Upper lobe of right lung (tissue), 1 donor: Measurements from ENCODE around the gene NPAS3. TPM values are rescaled to one million over a fixed set of nuclear protein-coding genes. Genes with fewer than 3 reads are reported as not detected.

ENCODE experiments used
- ATAC-seq: fragments of 200-7000 bp; cut with Tn5 transposase; one replicate; pipeline ENCODE4 v1.9.1; 2020; ENCODE audit warnings: mild to moderate bottlenecking, moderate library complexity
- DNase-seq: peaks from one replicate; pipeline ENCODE4 v3.0.0-alpha.2; 2020
- H3K27ac ChIP-seq: fragments of 200-600 bp; one replicate; pipeline ENCODE4 v1.8.0; 2022
- H3K27me3 ChIP-seq: fragments of 200-600 bp; one replicate; pipeline ENCODE4 v1.8.0; 2022; ENCODE audit warnings: mild to moderate bottlenecking
- H3K36me3 ChIP-seq: fragments of 200-600 bp; one replicate; pipeline ENCODE4 v1.8.0; 2022
- H3K4me1 ChIP-seq: fragments of 200-600 bp; one replicate; pipeline ENCODE4 v1.8.0; 2022
- H3K4me3 ChIP-seq: fragments of 200-600 bp; one replicate; pipeline ENCODE4 v1.8.0; 2022; ENCODE audit warnings: mild to moderate bottlenecking
- H3K9me3 ChIP-seq: fragments of 200-600 bp; one replicate; pipeline ENCODE4 v1.8.0; 2022
- CTCF ChIP-seq: fragments of 200-600 bp; IDR thresholded peaks from one replicate; pipeline ENCODE4 v1.8.0; 2022; ENCODE audit warnings: antibody characterized with exemption
- intact Hi-C: fragments of 100-400 bp; cut with DNase I; formaldehyde crosslinking; loops from one replicate; pipeline ENCODE4 v1.11.0; 2022
- total RNA-seq: library from RNA; stranded (reverse); fragmentation: NEBNext Ultra II Directional; extraction: Animal tissue kit (Norgen Biotek cat#: 25700); gene quantifications from one replicate; pipeline ENCODE4 v1.2.1, GENCODE V29; 2021
- donor health status: DM: no; HTN: yes; CAD: no; lungs with severe emphysema.

Gene NPAS3
- total RNA-seq, 1 donor from 2014 or later = 1.2 TPM

- Histone ChIP-seq H3K4me3 (no peak overlapping the region), H3K9me3 (no peaks in the 10 kb centered on the region), H3K27ac (no peak overlapping the region), H3K36me3 (no peaks in the 10 kb centered on the region), H3K27me3 (peaks cover 49% of the 10 kb centered on the region), H3K4me1 (no peaks in the 10 kb centered on the region)
- intact Hi-C loops = no loop called here
- DNase-seq = no peak
- no peak for TF ChIP-seq CTCF
- ATAC-seq = no peak
Observed at GRCh38 chr14:33796356-33796755, 857.7 kb downstream of the NPAS3 start.

- TF ChIP-seq CTCF = no peak
- no peaks in the 10 kb centered on the region for H3K36me3 ChIP-seq
- H3K4me1 ChIP-seq = no peaks in the 10 kb centered on the region
- no peaks in the 10 kb centered on the region for H3K9me3 ChIP-seq
- intact Hi-C loops = no loop called here
- no peak overlapping the region for H3K4me3 ChIP-seq
- peaks cover 38% of the 10 kb centered on the region for H3K27me3 ChIP-seq
- no peak for DNase-seq
- no peak overlapping the region for H3K27ac ChIP-seq
- peak; percentile 24 for ATAC-seq
Observed at GRCh38 chr14:33799705-33800570, 861.3 kb downstream of the NPAS3 start.

- Histone ChIP-seq H3K27ac (no peak overlapping the region), H3K4me3 (no peak overlapping the region), H3K36me3 (no peaks in the 10 kb centered on the region), H3K9me3 (no peaks in the 10 kb centered on the region), H3K4me1 (no peaks in the 10 kb centered on the region), H3K27me3 (peaks cover 38% of the 10 kb centered on the region)
- no peak for TF ChIP-seq CTCF
- DNase-seq = no peak
- intact Hi-C loops = no loop called here
- peak; percentile 29 for ATAC-seq
Observed at GRCh38 chr14:33800735-33801163, 862.1 kb downstream of the NPAS3 start.

GRCh38 chr14:33802737-33803136 is 864.1 kb downstream of the NPAS3 start:
- Histone ChIP-seq H3K4me3 (no peak overlapping the region), H3K27ac (no peak overlapping the region), H3K27me3 (peaks cover 34% of the 10 kb centered on the region), H3K9me3 (no peaks in the 10 kb centered on the region), H3K4me1 (no peaks in the 10 kb centered on the region), H3K36me3 (no peaks in the 10 kb centered on the region)
- TF ChIP-seq CTCF = no peak
- no peak for DNase-seq
- no peak for ATAC-seq
- intact Hi-C loops = no loop called here

GRCh38 chr14:33805593-33805992 is 866.9 kb downstream of the NPAS3 start:
- H3K4me1 ChIP-seq = no peaks in the 10 kb centered on the region
- H3K36me3 ChIP-seq = no peaks in the 10 kb centered on the region
- H3K27ac ChIP-seq = no peak overlapping the region
- ATAC-seq (no peak), DNase-seq (no peak)
- no peaks in the 10 kb centered on the region for H3K9me3 ChIP-seq
- H3K4me3 ChIP-seq = no peak overlapping the region
- intact Hi-C loops = no loop called here
- no peak for TF ChIP-seq CTCF
- H3K27me3 ChIP-seq = peaks cover 15% of the 10 kb centered on the region
